MCF 10A (cell line): ENCODE measurements around the gene PCBP2. TPM values are rescaled to one million over a fixed set of nuclear protein-coding genes. Genes with fewer than 3 reads are reported as not detected.
"Not testable (repeated sequence)": the region's sequence is repeated elsewhere in the genome, so short reads cannot be mapped to it uniquely, and the experiment has no call there.

Source experiments
- BruUV-seq: library from RNA; stranded (reverse); fragments of 400-500 nt; replicated peaks from 2 replicates; lab custom pipeline; 2021; lab: Mats Ljungman, UMichigan
- CTCF ChIA-PET: fragments of 300-600 bp; sonication (Branson Sonifier 250); formaldehyde crosslinking; extraction: SDS; loops from one replicate; lab custom pipeline; 2021; ENCODE audit warnings: antibody characterized with exemption, inconsistent platforms; lab: Yijun Ruan, JAX
- POLR2A ChIA-PET: fragments of 300-600, 350-650 bp; sonication (Branson Sonifier 250); formaldehyde crosslinking; extraction: SDS; loops from one replicate; lab custom pipeline; 2020; ENCODE audit warnings: antibody characterized with exemption, inconsistent platforms; lab: Yijun Ruan, JAX
- DNase-seq: peaks from one replicate; pipeline ENCODE4 v3.0.0-alpha.2; 2018; ENCODE audit not compliant: unreplicated experiment
- H3K27ac Mint-ChIP-seq: one replicate; pipeline ENCODE4 v1.8.0; 2022; ENCODE audit warnings: mild to moderate bottlenecking, low read depth, mixed read lengths; ENCODE audit not compliant: unreplicated experiment
- H3K27me3 Mint-ChIP-seq: one replicate; pipeline ENCODE4 v1.8.0; 2022; ENCODE audit warnings: mixed read lengths; ENCODE audit not compliant: insufficient read depth, unreplicated experiment
- H3K36me3 Mint-ChIP-seq: one replicate; pipeline ENCODE4 v1.8.0; 2022; ENCODE audit warnings: mild to moderate bottlenecking, moderate library complexity, mixed read lengths; ENCODE audit not compliant: insufficient read depth, unreplicated experiment
- H3K4me1 Mint-ChIP-seq: one replicate; pipeline ENCODE4 v1.8.0; 2022; ENCODE audit warnings: mixed read lengths; ENCODE audit not compliant: insufficient read depth, unreplicated experiment
- H3K4me3 Mint-ChIP-seq: one replicate; pipeline ENCODE4 v1.8.0; 2022; ENCODE audit warnings: mild to moderate bottlenecking, moderate library complexity, mixed read lengths; ENCODE audit not compliant: unreplicated experiment
- H3K9me3 Mint-ChIP-seq: one replicate; pipeline ENCODE4 v1.8.0; 2022; ENCODE audit warnings: mixed read lengths; ENCODE audit not compliant: unreplicated experiment
- intact Hi-C: fragments of 100-400 bp; cut with micrococcal nuclease; formaldehyde crosslinking; loops from 2 replicates; pipeline ENCODE4 v1.14.1; 2022
- total RNA-seq: library from RNA; stranded (reverse); gene quantifications from 2 replicates; pipeline ENCODE4 v1.2.3, GENCODE V29; 2022
- TF ChIP-seq, protein P1 (sequence below): fragments of 200-600 bp; IDR thresholded peaks from one replicate; pipeline ENCODE4 v1.8.0; 2022; ENCODE audit warnings: antibody characterized with exemption, mild to moderate bottlenecking; ENCODE audit not compliant: unreplicated experiment

PCBP2 gene
- total RNA-seq, 1 experiment from 2014 or later: 1,037 TPM

DNA sequence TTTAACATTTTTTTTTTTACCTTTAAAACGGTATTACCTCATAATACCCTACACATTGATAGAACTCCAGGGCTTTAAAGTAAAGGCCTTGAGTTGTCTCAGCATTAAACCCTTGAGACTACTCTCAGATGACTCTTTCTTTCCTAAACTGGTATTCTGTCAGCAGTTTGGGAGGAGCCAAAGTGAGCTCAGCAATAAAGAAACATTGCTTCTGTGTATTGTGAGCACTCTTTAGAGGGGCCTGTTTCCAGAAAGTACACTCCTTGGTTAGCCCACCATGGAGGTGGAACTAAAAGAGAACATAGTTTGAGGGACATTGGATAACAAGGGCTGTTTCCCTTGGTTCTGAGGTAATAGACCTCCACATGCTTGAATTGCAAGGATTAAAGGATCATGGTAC is 27.0 kb downstream of the PCBP2 start:
- H3K27ac Mint-ChIP-seq: no peak overlapping the region
- no TSS peak for BruUV-seq
- no peaks in the 10 kb centered on the region for H3K27me3 Mint-ChIP-seq
- TF ChIP-seq, protein P1, sequence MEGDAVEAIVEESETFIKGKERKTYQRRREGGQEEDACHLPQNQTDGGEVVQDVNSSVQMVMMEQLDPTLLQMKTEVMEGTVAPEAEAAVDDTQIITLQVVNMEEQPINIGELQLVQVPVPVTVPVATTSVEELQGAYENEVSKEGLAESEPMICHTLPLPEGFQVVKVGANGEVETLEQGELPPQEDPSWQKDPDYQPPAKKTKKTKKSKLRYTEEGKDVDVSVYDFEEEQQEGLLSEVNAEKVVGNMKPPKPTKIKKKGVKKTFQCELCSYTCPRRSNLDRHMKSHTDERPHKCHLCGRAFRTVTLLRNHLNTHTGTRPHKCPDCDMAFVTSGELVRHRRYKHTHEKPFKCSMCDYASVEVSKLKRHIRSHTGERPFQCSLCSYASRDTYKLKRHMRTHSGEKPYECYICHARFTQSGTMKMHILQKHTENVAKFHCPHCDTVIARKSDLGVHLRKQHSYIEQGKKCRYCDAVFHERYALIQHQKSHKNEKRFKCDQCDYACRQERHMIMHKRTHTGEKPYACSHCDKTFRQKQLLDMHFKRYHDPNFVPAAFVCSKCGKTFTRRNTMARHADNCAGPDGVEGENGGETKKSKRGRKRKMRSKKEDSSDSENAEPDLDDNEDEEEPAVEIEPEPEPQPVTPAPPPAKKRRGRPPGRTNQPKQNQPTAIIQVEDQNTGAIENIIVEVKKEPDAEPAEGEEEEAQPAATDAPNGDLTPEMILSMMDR: no peak
- CTCF ChIA-PET: interaction anchor here (0.9 to 2.0 kb wide), 4 partner anchors 11 to 127 kb away, joined by 4 to 10 read pairs (median 4); no protein-coding TSS in a partner anchor
- POLR2A ChIA-PET: interaction anchor here (0.9 to 2.6 kb wide), 7 partner anchors 8 to 22 kb away, joined by 3 to 16 read pairs (median 3); partner anchors contain the start of genes MAP3K12 and TARBP2
- no peaks in the 10 kb centered on the region for H3K9me3 Mint-ChIP-seq
- H3K4me3 Mint-ChIP-seq: no peak overlapping the region
- peaks cover 97% of the 10 kb centered on the region for H3K36me3 Mint-ChIP-seq
- intact Hi-C loops: no loop called here
- H3K4me1 Mint-ChIP-seq: peaks cover 17% of the 10 kb centered on the region
- DNase-seq: no peak

DNA sequence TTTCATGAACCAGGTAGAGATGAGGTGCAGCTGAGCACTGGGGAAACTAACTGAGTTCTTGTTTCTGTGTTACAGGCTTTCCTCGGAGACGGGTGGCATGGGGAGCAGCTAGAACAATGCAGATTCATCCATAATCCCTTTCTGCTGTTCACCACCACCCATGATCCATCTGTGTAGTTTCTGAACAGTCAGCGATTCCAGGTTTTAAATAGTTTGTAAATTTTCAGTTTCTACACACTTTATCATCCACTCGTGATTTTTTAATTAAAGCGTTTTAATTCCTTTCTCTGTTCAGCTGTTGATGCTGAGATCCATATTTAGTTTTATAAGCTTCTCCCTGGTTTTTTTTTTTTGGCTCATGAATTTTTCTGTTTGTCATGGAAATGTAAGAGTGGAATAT is 27.4 kb downstream of the PCBP2 start:
- peaks cover 17% of the 10 kb centered on the region for H3K4me1 Mint-ChIP-seq
- H3K36me3 Mint-ChIP-seq: peaks cover 97% of the 10 kb centered on the region
- no peaks in the 10 kb centered on the region for H3K9me3 Mint-ChIP-seq
- TF ChIP-seq, protein P1: no peak
- no peak overlapping the region for H3K27ac Mint-ChIP-seq
- H3K27me3 Mint-ChIP-seq: no peaks in the 10 kb centered on the region
- intact Hi-C loops: no loop called here
- no peak for DNase-seq
- POLR2A ChIA-PET: interaction anchor here (0.6 to 2.6 kb wide), 7 partner anchors 9 to 127 kb away, joined by 3 to 16 read pairs (median 3); partner anchors contain the start of genes MAP3K12 and TARBP2
- H3K4me3 Mint-ChIP-seq: no peak overlapping the region
- CTCF ChIA-PET: interaction anchor here (0.6 to 0.9 kb wide), 2 partner anchors 20 to 127 kb away, joined by 3 to 4 read pairs; partner anchors contain the start of gene MAP3K12
- BruUV-seq: TSS peak; percentile 35

DNA sequence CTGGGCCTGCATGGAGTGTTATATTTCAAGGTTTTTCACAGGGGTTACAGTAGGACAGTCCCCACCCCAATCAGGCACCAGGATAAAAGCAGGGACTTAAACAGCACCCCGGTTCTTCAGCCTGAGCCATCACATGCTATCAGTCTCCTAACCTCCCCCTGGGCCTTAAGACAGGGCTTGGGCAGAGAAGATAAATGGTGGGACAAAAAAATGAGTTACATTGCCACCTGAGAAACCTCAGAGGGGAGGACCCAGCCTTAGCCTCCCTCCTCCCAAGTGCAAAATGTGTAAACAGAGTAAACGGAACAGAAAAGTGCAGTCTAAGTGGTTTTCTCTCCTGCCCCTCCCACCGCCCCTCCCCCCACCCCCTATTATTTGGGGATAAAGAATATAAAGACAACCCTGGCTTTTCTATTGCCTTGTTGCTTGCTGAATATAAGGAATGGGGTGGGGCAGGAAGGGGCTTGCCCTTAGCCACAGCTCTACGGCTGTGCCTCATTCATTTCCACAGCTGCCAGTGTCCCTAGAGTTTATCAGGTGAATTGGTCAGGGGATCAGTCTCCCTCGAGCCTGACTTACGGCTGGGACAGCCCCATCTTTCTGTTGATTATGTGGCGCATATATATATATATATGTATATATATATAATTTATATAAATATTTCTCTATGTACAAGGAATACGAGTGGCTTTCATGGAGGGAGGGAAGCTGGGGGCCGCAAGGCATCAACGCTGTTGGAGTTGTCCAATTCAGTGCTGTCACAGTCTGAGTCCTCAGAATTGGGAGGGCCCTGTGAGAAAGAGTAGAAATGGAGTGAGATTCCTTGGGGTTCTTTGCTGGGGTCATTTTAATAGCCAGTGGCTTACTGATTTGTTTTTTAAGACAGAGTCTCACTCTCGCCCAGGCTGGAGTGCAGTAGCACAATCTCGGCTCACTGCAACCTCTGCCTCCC is 28.9 kb downstream of the PCBP2 start:
- peaks cover 95% of the 10 kb centered on the region for H3K36me3 Mint-ChIP-seq
- TF ChIP-seq, protein P1: no peak
- no peaks in the 10 kb centered on the region for H3K27me3 Mint-ChIP-seq
- H3K4me3 Mint-ChIP-seq: no peak overlapping the region
- POLR2A ChIA-PET: interaction anchor here (0.5 to 7.1 kb wide), 8 partner anchors 10 to 180 kb away, joined by 3 to 53 read pairs (median 5); partner anchors contain the start of genes MAP3K12 and TARBP2
- intact Hi-C loops: no loop called here
- no TSS peak for BruUV-seq
- DNase-seq: no peak
- H3K27ac Mint-ChIP-seq: no peak overlapping the region
- CTCF ChIA-PET: interaction anchor here (0.9 kb wide), 1 partner anchor 28 kb away, joined by 3 read pairs; no protein-coding TSS in a partner anchor
- peaks cover 9% of the 10 kb centered on the region for H3K4me1 Mint-ChIP-seq
- H3K9me3 Mint-ChIP-seq: no peaks in the 10 kb centered on the region

DNA sequence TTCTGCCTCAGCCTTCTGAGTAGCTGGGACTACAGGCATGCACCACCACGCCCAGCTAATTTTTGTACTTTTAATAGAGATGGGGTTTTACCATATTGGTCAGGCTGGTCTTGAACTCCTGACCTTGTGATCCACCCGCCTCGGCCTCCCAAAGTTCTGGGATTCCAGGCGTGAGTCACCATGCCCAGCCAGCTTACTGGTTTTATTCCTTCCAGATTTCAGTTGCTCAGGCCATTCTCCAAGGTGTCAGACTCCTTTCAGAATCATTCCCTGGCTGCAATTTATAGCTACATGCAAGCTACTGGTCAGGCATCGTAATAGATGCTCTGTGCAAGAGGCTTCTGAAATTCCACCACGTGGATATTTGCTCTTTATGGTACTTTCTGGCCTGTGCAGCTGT is 29.6 kb downstream of the PCBP2 start:
- ChIA-PET POLR2A (interaction anchor here (0.5 to 7.1 kb wide), 8 partner anchors 10 to 181 kb away, joined by 3 to 53 read pairs (median 5); partner anchors contain the start of genes MAP3K12 and TARBP2), CTCF (interaction anchor here (0.6 to 0.9 kb wide), 3 partner anchors 28 to 416 kb away, joined by 3 read pairs; no protein-coding TSS in a partner anchor)
- H3K27ac Mint-ChIP-seq, H3K9me3 Mint-ChIP-seq, intact Hi-C loops, H3K27me3 Mint-ChIP-seq, DNase-seq, H3K4me1 Mint-ChIP-seq, BruUV-seq, H3K4me3 Mint-ChIP-seq: not testable (repeated sequence)
- H3K36me3 Mint-ChIP-seq: peaks cover 93% of the 10 kb centered on the region
